Fibroblast of gingiva (primary cell): Measurements from ENCODE around the gene ADGRL3.
"Not testable (repeated sequence)": the region's sequence is repeated elsewhere in the genome, so short reads cannot be mapped to it uniquely, and the experiment has no call there.

Experiments used
- DNase-seq: peaks from one replicate; pipeline ENCODE4 v3.0.0-alpha.2; 2011; ENCODE audit warnings: low read depth

The ADGRL3 gene

GRCh38 chr4:61817071-61817470 lies 616.9 kb downstream of the ADGRL3 start:
- no peak for DNase-seq

- DNase-seq = no peak
Observed at GRCh38 chr4:61820136-61820535, 620.0 kb downstream of the ADGRL3 start.

- no peak for DNase-seq
Observed at GRCh38 chr4:61824454-61824853, 624.3 kb downstream of the ADGRL3 start.

DNA sequence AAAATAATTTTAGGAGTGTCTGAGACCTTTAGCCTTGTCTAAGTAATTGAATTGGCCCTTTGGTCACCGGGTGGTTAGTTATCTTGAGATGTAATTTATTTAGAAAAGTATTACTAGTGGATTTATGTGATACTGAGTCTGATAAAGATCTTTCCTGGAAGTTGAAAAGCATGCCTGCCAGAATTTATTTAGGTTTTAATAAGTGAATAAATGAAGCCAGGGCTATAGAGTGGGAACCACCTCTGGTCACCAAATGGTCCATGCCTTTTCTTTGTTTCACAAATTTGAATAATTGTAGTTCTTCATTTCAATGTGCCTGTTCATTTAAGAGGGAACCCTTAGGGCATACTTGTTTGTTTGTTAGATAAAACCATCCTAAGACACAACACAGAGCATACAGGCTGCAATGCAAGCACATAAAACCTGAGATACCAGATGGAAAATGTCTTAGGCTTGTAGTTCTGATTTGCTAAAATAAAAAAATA lies 627.8 kb downstream of the ADGRL3 start:
- DNase-seq = no peak

- DNase-seq = no peak
Observed at GRCh38 chr4:61828960-61829359, 628.8 kb downstream of the ADGRL3 start.

DNA sequence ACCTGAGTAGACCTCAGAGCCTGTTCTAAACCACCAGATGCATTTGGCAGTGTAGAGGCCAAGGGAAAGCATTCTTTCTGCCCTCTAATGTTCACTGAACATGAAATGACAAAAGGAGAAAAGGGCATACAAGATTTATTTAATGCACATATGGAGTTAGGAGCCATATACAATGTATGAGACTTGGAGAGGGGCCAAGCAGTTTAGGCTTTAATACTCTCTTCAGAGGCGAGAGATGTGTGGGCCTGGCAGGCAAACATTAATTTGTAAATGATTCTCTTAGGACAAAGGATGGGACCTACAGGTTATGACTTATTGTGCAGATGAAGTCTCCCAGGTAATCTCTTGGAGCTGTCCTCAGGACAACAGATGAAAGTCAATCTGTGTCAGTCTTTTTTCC lies 631.9 kb downstream of the ADGRL3 start:
- DNase-seq = no peak

GRCh38 chr4:61837395-61837794 lies 637.3 kb downstream of the ADGRL3 start:
- DNase-seq = no peak

- no peak for DNase-seq
Observed at GRCh38 chr4:61838072-61838471, 637.9 kb downstream of the ADGRL3 start.

GRCh38 chr4:61841714-61842113 lies 641.6 kb downstream of the ADGRL3 start:
- DNase-seq = no peak

GRCh38 chr4:61851126-61851525 lies 651.0 kb downstream of the ADGRL3 start:
- no peak for DNase-seq

GRCh38 chr4:61852105-61852504 lies 652.0 kb downstream of the ADGRL3 start:
- DNase-seq = not testable (repeated sequence)

DNA sequence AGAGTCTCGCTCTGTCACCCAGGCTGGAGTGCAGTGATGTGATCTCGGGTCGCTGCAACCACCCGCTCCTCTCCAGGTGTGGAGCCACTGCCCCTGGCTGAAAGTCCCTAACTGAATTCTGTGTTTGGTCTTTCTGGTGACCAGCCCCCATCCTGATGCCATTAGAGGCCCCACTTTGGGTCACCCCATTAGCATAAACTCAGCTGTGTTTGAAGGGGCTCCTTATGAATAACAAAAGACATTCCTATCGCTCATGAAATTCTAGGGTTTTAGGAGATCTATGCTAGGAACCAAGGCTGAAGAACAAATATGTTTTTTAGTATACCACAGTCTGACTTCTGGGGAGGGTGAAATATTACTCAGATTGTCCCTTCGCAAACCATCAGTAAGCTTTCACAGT lies 652.9 kb downstream of the ADGRL3 start:
- no peak for DNase-seq

- no peak for DNase-seq
Observed at GRCh38 chr4:61860376-61860775, 660.2 kb downstream of the ADGRL3 start.

- no peak for DNase-seq
Observed at GRCh38 chr4:61864286-61864685, 664.2 kb downstream of the ADGRL3 start.

GRCh38 chr4:61866378-61867030 lies 666.4 kb downstream of the ADGRL3 start:
- no peak for DNase-seq

DNA sequence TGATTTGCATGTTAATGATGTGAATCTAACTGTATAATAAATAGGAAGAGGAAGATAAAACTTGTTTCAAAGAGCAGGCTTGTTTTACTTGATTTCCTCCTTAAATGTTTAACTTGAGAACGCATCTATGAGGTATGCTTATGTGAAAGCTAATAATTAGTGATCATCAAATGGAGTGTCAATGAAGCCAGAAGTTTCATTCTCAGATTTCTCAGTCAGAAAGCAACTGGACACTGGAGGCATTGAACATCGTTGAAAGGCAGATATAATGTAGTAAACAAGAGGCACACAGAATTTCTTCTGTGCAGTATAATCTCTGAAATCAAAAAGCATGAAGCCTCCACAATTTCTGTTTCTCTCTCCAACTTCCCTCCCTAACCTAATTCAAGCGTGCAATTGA lies 672.9 kb downstream of the ADGRL3 start:
- DNase-seq = no peak

GRCh38 chr4:61877266-61877665 lies 677.1 kb downstream of the ADGRL3 start:
- DNase-seq = no peak

DNA sequence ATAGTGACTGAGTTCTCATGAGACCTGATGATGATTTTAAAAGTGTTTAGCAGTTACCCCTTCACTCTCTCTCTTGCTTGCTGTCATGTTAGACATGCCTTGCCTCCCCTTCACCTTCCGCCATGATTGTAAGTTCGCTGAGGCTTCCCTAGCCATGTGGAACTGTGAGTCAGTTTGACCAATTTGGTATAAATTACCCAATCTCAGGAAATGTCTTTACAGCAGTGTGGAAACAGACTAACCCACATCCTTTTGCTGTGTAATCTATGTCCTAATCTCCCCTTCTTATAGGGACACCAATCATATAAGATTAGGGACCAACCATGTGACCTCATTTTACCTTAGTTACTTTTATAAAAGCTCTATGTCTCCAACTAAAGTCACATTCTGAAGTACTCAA lies 677.8 kb downstream of the ADGRL3 start:
- no peak for DNase-seq

GRCh38 chr4:61882381-61882780 lies 682.3 kb downstream of the ADGRL3 start:
- no peak for DNase-seq

DNA sequence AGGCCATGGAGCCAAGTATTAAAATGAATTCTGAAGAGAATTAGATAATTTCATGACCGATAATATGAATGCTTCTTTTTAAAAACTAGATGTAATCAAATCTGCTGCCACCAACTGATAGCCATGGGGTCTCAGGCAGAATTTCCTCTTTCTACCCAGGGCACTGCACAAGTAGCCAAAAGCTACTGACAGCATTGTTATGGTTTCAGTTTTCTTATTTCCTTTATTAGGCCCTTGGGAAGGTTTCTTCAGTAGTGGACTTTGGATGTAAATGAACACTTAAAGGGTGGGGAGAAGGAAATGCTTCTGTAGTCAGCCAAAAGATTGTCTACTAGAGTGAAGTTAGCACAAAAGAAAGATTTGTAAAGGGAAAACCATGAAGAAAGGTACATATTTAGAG lies 686.0 kb downstream of the ADGRL3 start:
- no peak for DNase-seq

GRCh38 chr4:61889117-61889516 lies 689.0 kb downstream of the ADGRL3 start:
- no peak for DNase-seq

DNA sequence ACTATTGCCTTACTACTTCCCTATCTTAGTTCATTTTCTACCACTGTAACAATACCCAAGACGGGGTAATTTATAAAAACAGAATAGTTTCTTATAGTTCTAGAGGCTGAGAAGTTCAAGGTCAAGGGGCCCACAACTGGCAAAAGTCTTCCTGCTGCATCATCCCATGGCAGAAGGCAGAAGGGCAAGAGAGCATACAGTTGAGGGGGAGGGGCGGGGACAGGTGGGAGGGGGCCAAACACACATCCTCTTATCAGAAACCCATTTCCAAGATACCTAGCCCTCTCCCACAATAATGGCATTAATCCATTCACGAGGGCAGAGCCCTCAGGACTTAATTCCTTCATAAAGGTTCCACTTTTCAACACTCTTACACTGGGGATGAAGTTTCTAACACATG lies 690.2 kb downstream of the ADGRL3 start:
- DNase-seq = no peak

DNA sequence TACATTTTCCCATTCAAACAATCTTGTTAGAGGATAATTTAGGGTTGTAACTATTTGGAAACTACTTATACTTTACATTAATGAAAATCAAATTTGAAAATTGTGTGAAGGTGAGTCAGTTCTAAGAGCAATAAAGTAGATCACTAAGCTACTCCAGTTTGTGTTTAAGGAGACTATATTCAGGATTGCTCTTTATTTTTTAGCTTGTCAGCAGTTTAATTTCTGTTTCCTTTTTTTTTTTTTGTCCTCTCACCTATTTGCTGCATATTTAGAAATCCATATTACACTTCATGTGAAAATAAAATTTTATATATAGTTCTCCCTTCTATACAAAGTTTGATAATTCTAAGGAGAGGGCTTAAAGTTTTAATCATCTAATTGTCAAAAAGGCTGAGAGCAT lies 691.8 kb downstream of the ADGRL3 start:
- no peak for DNase-seq

DNA sequence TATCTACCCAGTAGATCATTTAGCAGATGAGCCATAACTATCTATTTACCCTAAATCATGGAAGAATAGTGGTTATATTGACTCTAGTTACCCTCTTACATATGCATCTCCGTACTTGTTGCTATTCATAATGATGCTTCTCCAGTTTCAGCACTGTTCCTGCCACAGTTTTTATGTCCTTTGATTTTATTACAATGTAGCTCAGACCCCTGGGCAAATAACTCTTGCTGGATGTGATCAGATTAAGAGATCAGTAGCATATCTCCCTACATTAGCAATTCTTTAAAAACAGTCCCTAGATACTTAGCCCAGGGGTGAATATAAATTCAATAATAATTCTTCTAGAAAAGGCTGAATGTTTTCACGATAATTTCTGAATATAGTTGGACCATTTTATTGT lies 696.5 kb downstream of the ADGRL3 start:
- no peak for DNase-seq

DNA sequence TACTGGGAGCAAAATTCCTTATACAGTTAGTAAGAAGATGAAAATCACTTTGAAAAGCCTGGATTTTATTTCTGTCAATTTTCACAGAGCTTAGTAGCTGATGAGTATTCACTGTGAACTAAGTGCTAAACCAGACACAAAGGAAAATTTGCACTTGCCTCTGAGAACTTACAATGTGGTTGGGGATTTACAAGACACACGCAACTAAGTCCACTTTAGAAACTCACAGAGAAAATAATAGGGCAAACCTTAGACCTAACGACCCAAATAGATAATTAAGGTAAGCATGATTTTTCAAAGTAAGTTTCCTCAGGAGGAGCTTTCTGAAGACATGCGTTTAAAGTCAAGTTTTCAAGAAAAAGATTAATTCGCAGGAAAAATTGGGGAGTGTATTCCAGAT lies 708.9 kb downstream of the ADGRL3 start:
- no peak for DNase-seq
